Mucosa of rectum (tissue), 2 donors: ENCODE results near the gene TAS2R50.
A peak's percentile ranks its signal among the peaks of the same experiment; 100 is the strongest.
"Not testable (repeated sequence)": the region's sequence is repeated elsewhere in the genome, so short reads cannot be mapped to it uniquely, and the experiment has no call there.

Experiments used
- H3K27ac ChIP-seq, 2 donors: one replicate each; pipeline ENCODE4 v1.7.0; 2013; ENCODE audit warnings: inconsistent platforms in 2 of 2, low read depth in 2 of 2, low read length in 2 of 2
- H3K27me3 ChIP-seq, 2 donors: one replicate each; pipeline ENCODE4 v1.7.0; 2013; ENCODE audit warnings: low read length in 2 of 2; ENCODE audit not compliant: control insufficient read depth in 2 of 2, insufficient read depth in 2 of 2
- H3K36me3 ChIP-seq, 2 donors: one replicate each; pipeline ENCODE4 v1.7.0; 2013; ENCODE audit warnings: low read length in 2 of 2; ENCODE audit not compliant: control insufficient read depth in 2 of 2, insufficient read depth in 2 of 2
- H3K4me1 ChIP-seq, 2 donors: one replicate each; pipeline ENCODE4 v1.7.0; 2013; ENCODE audit warnings: low read length in 2 of 2, mild to moderate bottlenecking in 1 of 2; ENCODE audit not compliant: control insufficient read depth in 2 of 2, insufficient read depth in 2 of 2
- H3K4me3 ChIP-seq, 2 donors: one replicate each; pipeline ENCODE4 v1.7.0; 2013; ENCODE audit warnings: low read length in 2 of 2
- H3K9ac ChIP-seq, 2 donors: one replicate each; pipeline ENCODE4 v1.7.0; 2013; ENCODE audit warnings: low read length in 2 of 2, low read depth in 1 of 2, mild to moderate bottlenecking in 1 of 2
- H3K9me3 ChIP-seq, 2 donors: one replicate each; pipeline ENCODE4 v1.7.0; 2013; ENCODE audit warnings: low read length in 2 of 2; ENCODE audit not compliant: control insufficient read depth in 2 of 2
- donor health status: healthy.
- donor health status: Normal muscosa, but diverticular disease.

TAS2R50 gene

GRCh38 chr12:10986812-10987211 lies at the start of gene TAS2R50:
Gene TAS2R50 (minus strand): TSS chr12:10986912. CDS start chr12:10986860, 52 bp downstream.
- Histone ChIP-seq H3K9ac (no peak within 1 kb of the TSS), H3K4me1 (no peaks in the 10 kb centered on the region), H3K9me3 (no peaks in the 10 kb centered on the region), H3K27ac (no peak within 1 kb of the TSS), H3K36me3 (no peaks in the 10 kb centered on the region), H3K27me3 (no peaks in the 10 kb centered on the region), H3K4me3 (no peak within 1 kb of the TSS)

- H3K4me3 ChIP-seq, H3K27me3 ChIP-seq, H3K27ac ChIP-seq, H3K9ac ChIP-seq, H3K9me3 ChIP-seq, H3K36me3 ChIP-seq, H3K4me1 ChIP-seq: not testable (repeated sequence)
Measured at GRCh38 chr12:11033959-11034358, 47.2 kb upstream of the TAS2R50 start.

DNA sequence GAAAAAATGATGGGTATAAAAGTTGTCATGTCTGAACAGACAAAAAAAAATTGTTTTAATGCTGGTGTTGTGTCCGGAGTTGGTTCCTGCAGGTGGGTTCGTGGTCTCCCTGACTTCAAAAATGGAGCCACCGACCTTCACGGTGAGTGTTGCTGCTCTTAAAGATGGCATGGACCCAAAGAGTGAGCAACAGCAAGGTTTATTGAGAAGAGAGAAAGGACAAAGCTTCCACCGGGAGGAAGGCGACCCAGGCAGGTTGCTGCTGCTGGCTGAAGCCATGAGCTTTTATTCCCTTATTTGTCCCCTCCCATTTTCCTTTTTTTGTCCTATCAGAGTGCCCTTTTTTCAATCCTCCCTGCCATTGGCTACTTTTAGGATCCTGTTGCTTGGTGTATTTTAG lies 44.6 kb upstream of the TAS2R50 start, which contains the start of gene TAS2R31:
TSS of gene TAS2R31 (minus strand) at position 101 of the 400 bp plus-strand sequence. CDS start at position 29, 72 bp downstream.
- Histone ChIP-seq H3K9me3 (no peaks in the 10 kb centered on the region), H3K9ac (no peak within 1 kb of the TSS), H3K36me3 (peaks cover 0 to 9% of the 10 kb centered on the region in 2 donors), H3K4me3 (no peak within 1 kb of the TSS), H3K27me3 (no peaks in the 10 kb centered on the region), H3K27ac (no peak within 1 kb of the TSS), H3K4me1 (no peaks in the 10 kb centered on the region)

GRCh38 chr12:11026118-11026517 lies 39.4 kb upstream of the TAS2R50 start:
- Histone ChIP-seq H3K27ac (no peak overlapping the region), H3K4me3 (no peak overlapping the region), H3K9ac (no peak overlapping the region), H3K4me1 (no peaks in the 10 kb centered on the region), H3K36me3 (peaks cover 0 to 9% of the 10 kb centered on the region in 2 donors), H3K9me3 (no peaks in the 10 kb centered on the region), H3K27me3 (no peaks in the 10 kb centered on the region)

GRCh38 chr12:11023387-11023786 lies 36.7 kb upstream of the TAS2R50 start:
- Histone ChIP-seq H3K27me3 (no peaks in the 10 kb centered on the region), H3K27ac (no peak overlapping the region), H3K9ac (no peak overlapping the region), H3K9me3 (no peaks in the 10 kb centered on the region), H3K4me3 (no peak overlapping the region), H3K36me3 (peaks cover 0 to 9% of the 10 kb centered on the region in 2 donors), H3K4me1 (no peaks in the 10 kb centered on the region)

- H3K36me3 ChIP-seq: peaks cover 0 to 2% of the 10 kb centered on the region in 2 donors
- H3K4me1 ChIP-seq: no peaks in the 10 kb centered on the region
- no peak within 1 kb of the TSS for H3K9ac ChIP-seq
- no peaks in the 10 kb centered on the region for H3K9me3 ChIP-seq
- H3K27me3 ChIP-seq: no peaks in the 10 kb centered on the region
- H3K27ac ChIP-seq: no peak within 1 kb of the TSS
- no peak within 1 kb of the TSS for H3K4me3 ChIP-seq
Measured at GRCh38 chr12:11022520-11022919, 35.8 kb upstream of the TAS2R50 start, which contains the start of gene TAS2R19. Gene TAS2R19 (minus strand): TSS chr12:11022620. CDS start chr12:11022571, 49 bp downstream.

- Histone ChIP-seq H3K36me3 (no peaks in the 10 kb centered on the region), H3K9ac (no peak overlapping the region), H3K27ac (peak overlapping the region; percentile 56 to 77), H3K4me1 (peaks cover 11 to 12% of the 10 kb centered on the region in 2 donors), H3K9me3 (no peaks in the 10 kb centered on the region), H3K4me3 (no peak overlapping the region), H3K27me3 (no peaks in the 10 kb centered on the region)
Measured at GRCh38 chr12:11016937-11017336, 30.2 kb upstream of the TAS2R50 start.

- H3K27me3 ChIP-seq: no peaks in the 10 kb centered on the region
- H3K4me1 ChIP-seq: peaks cover 11 to 12% of the 10 kb centered on the region in 2 donors
- H3K4me3 ChIP-seq: peak overlapping the region in 1 of 2 donors; percentile 16
- H3K27ac ChIP-seq: peak overlapping the region; percentile 56 to 77
- H3K9ac ChIP-seq: no peak overlapping the region
- H3K36me3 ChIP-seq: no peaks in the 10 kb centered on the region
- H3K9me3 ChIP-seq: no peaks in the 10 kb centered on the region
Measured at GRCh38 chr12:11015775-11016430, 29.2 kb upstream of the TAS2R50 start.

GRCh38 chr12:11014234-11014633 lies 27.5 kb upstream of the TAS2R50 start:
- H3K4me1 ChIP-seq: peaks cover 11 to 12% of the 10 kb centered on the region in 2 donors
- H3K9ac ChIP-seq: no peak overlapping the region
- H3K27ac ChIP-seq: no peak overlapping the region
- H3K4me3 ChIP-seq: no peak overlapping the region
- no peaks in the 10 kb centered on the region for H3K36me3 ChIP-seq
- H3K9me3 ChIP-seq: no peaks in the 10 kb centered on the region
- H3K27me3 ChIP-seq: no peaks in the 10 kb centered on the region

- Histone ChIP-seq H3K4me3 (no peak overlapping the region), H3K9me3 (no peaks in the 10 kb centered on the region), H3K27me3 (no peaks in the 10 kb centered on the region), H3K4me1 (no peaks in the 10 kb centered on the region), H3K27ac (no peak overlapping the region), H3K9ac (no peak overlapping the region), H3K36me3 (no peaks in the 10 kb centered on the region)
Measured at GRCh38 chr12:11007608-11008007, 20.9 kb upstream of the TAS2R50 start.
